DND-41 (cell line): ENCODE measurements around the gene SUPV3L1.

Source experiments
- ATAC-seq: fragments of 200-7000 bp; cut with Tn5 transposase; 3 replicates; pipeline ENCODE4 v1.9.1; 2021; ENCODE audit warnings: low read depth; ENCODE audit not compliant: insufficient read depth
- DNase-seq: peaks from one replicate; pipeline ENCODE4 v3.0.0-alpha.2; 2020
- H2AFZ ChIP-seq: 2 replicates; pipeline ENCODE4 v1.6.0; 2012; ENCODE audit warnings: low read depth, low read length
- H3K27ac ChIP-seq: 2 replicates; pipeline ENCODE4 v1.5.1; 2012; ENCODE audit warnings: low read length, inconsistent platforms
- H3K27me3 ChIP-seq: fragments of 200-600 bp; sonication (generic); 2 replicates; pipeline ENCODE4 v1.6.0; 2012; ENCODE audit warnings: low read length, mild to moderate bottlenecking, inconsistent platforms; ENCODE audit not compliant: insufficient read depth, poor library complexity
- H3K36me3 ChIP-seq: 2 replicates; pipeline ENCODE4 v1.5.1; 2012; ENCODE audit warnings: low read length, inconsistent platforms; ENCODE audit not compliant: insufficient read depth
- H3K4me1 ChIP-seq: 2 replicates; pipeline ENCODE4 v1.5.1; 2012; ENCODE audit warnings: mild to moderate bottlenecking, low read length; ENCODE audit not compliant: insufficient read depth
- H3K4me2 ChIP-seq: 2 replicates; pipeline ENCODE4 v1.6.0; 2012; ENCODE audit warnings: mild to moderate bottlenecking, moderate library complexity, low read length, inconsistent platforms; ENCODE audit not compliant: insufficient read depth
- H3K4me3 ChIP-seq, 2 experiments: fragments of 200-600 bp in 1 of 2; shearing (Covaris generic) in 1 of 2; 2 replicates each; pipeline ENCODE4 v1.5.1; 2012 to 2016; ENCODE audit warnings: inconsistent platforms in 2 of 2, low read length in 2 of 2, mild to moderate bottlenecking in 2 of 2, low read depth in 1 of 2, moderate library complexity in 1 of 2
- H3K79me2 ChIP-seq: 2 replicates; pipeline ENCODE4 v1.6.0; 2012; ENCODE audit warnings: low read length, inconsistent platforms; ENCODE audit not compliant: insufficient read depth
- H3K9ac ChIP-seq: 2 replicates; pipeline ENCODE4 v1.6.0; 2012; ENCODE audit warnings: low read depth, mild to moderate bottlenecking, inconsistent platforms, low read length, moderate library complexity
- H3K9me3 ChIP-seq: 2 replicates; pipeline ENCODE4 v1.5.1; 2012; ENCODE audit warnings: low read length, moderate library complexity, mild to moderate bottlenecking, inconsistent platforms; ENCODE audit not compliant: insufficient read depth, severe bottlenecking
- H4K20me1 ChIP-seq: 2 replicates; pipeline ENCODE4 v1.6.0; 2012; ENCODE audit warnings: low read length; ENCODE audit not compliant: insufficient read depth
- CTCF ChIP-seq: IDR thresholded peaks from 2 replicates; pipeline ENCODE4 v1.5.1; 2012; ENCODE audit warnings: borderline replicate concordance, low read length, moderate library complexity, mild to moderate bottlenecking; ENCODE audit not compliant: poor library complexity, severe bottlenecking; ENCODE audit errors: extremely low read depth
- EZH2 ChIP-seq: IDR thresholded peaks from 3 replicates; pipeline ENCODE4 v1.6.1; 2012; ENCODE audit warnings: borderline replicate concordance, low read depth, mild to moderate bottlenecking, moderate library complexity, low read length, inconsistent platforms; ENCODE audit not compliant: severe bottlenecking

SUPV3L1 gene

DNA sequence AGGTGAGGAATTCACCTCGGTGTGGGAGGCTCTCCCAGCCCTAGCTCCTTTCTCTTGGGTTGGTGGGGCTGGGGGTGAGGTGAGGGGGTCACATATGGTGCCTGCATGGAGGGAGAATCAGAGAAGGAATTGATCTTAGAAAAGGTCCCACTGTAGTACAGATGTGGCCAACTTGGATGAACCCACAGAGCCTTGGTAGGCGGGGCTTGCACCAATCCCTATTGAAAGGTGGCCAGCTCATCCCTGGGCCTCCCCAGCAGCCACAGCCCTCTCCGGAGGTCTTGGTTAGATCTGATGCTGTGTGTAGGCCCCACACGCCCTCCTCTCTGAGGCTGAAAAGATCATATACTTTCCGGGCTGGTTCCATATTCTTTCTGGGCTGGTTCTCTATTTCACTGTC is 59.1 kb downstream of the SUPV3L1 start:
- no peak for TF ChIP-seq CTCF
- TF ChIP-seq EZH2: no peak
- no peak overlapping the region for H3K27ac ChIP-seq
- ATAC-seq (no peak), DNase-seq (no peak)
- no peaks in the 10 kb centered on the region for H3K27me3 ChIP-seq
- no peak overlapping the region for H3K9ac ChIP-seq
- H3K79me2 ChIP-seq: no peaks in the 10 kb centered on the region
- H2AFZ ChIP-seq: no peak overlapping the region
- H3K4me3 ChIP-seq: no peak overlapping the region
- H3K9me3 ChIP-seq: no peaks in the 10 kb centered on the region
- no peak overlapping the region for H3K4me2 ChIP-seq
- no peaks in the 10 kb centered on the region for H3K36me3 ChIP-seq
- H4K20me1 ChIP-seq: no peaks in the 10 kb centered on the region
- H3K4me1 ChIP-seq: no peaks in the 10 kb centered on the region

DNA sequence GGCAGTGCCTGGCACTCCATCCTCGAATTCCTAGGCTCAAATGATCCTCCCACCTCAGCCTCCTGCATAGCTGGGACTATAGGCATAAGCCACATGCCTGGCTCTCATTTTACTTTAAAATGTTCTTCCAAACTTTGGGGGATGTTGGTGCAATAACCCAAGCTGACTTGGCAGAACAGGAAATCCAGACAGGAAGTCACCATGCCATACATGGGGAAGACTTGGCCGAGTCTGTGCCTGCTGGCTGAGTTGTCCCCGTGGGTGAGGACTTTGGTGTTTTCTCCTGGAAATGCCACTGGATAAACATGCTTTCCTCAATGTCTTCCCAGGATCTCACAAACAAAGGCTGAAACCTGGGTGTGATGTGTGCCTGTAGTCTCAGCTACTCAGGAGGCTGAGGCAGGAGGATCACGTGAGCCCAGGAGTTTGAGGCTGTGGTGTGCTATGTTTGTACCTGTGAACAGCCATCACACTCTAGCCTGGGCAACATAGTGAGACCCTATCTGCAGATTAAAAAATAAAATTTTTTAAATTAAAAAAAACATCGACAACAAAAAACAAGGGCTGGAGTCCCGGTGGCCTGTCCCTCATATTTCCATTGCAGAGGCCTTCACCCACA is 59.9 kb downstream of the SUPV3L1 start:
- no peak overlapping the region for H3K9ac ChIP-seq
- H3K27me3 ChIP-seq: no peaks in the 10 kb centered on the region
- H4K20me1 ChIP-seq: no peaks in the 10 kb centered on the region
- TF ChIP-seq CTCF (no peak), EZH2 (no peak)
- H3K4me2 ChIP-seq: no peak overlapping the region
- ATAC-seq (no peak), DNase-seq (no peak)
- H3K27ac ChIP-seq: no peak overlapping the region
- H3K9me3 ChIP-seq: no peaks in the 10 kb centered on the region
- H2AFZ ChIP-seq: no peak overlapping the region
- H3K4me1 ChIP-seq: no peaks in the 10 kb centered on the region
- H3K4me3 ChIP-seq: no peak overlapping the region
- H3K79me2 ChIP-seq: no peaks in the 10 kb centered on the region
- H3K36me3 ChIP-seq: no peaks in the 10 kb centered on the region

DNA sequence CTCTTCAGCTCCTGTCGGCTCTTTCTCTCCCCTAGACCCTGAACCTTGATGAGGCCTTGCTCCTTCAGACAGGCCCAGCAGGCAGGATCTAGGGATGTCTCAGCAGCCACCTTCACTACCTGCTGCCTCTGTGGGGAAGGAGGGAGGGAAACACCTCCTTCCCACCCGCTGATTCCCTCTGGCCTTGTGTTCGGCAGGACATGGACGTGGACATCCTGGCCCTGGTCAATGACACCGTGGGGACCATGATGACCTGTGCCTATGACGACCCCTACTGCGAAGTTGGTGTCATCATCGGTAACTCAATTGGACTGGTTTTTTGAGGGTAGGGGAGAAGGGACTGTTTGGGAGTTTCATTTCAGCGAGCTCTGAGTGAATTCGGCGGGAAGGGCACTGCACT is 60.4 kb downstream of the SUPV3L1 start:
- Histone ChIP-seq H3K4me1 (no peaks in the 10 kb centered on the region), H3K27me3 (no peaks in the 10 kb centered on the region), H3K27ac (no peak overlapping the region), H3K36me3 (no peaks in the 10 kb centered on the region), H3K4me2 (no peak overlapping the region), H2AFZ (no peak overlapping the region), H4K20me1 (no peaks in the 10 kb centered on the region), H3K9me3 (no peaks in the 10 kb centered on the region), H3K9ac (no peak overlapping the region), H3K79me2 (no peaks in the 10 kb centered on the region), H3K4me3 (no peak overlapping the region)
- DNase-seq (no peak), ATAC-seq (no peak)
- TF ChIP-seq CTCF: no peak
- no peak for TF ChIP-seq EZH2
